ENCODE measurements around the gene SLC34A3. TPM values are rescaled to one million over a fixed set of nuclear protein-coding genes. Genes with fewer than 3 reads are reported as not detected.

SLC34A3 gene
- total RNA-seq, 4 donors from 2014 or later, result not detected

- Histone ChIP-seq H3K4me3 (no peak overlapping the region), H3K9me3 (no peaks in the 10 kb centered on the region), H3K36me3 (peaks cover 0 to 22% of the 10 kb centered on the region in 2 donors), H3K4me1 (peaks cover 0 to 52% (median 27%) of the 10 kb centered on the region in 3 donors), H3K27me3 (no peaks in the 10 kb centered on the region), H3K27ac (peak overlapping the region in 3 of 4 donors; percentile 4 to 99 (median 19))
- TF ChIP-seq POLR2A (IDR thresholded peaks at IDR 0.05), result peak in 1 of 2 donors; percentile 4
- TF ChIP-seq EP300 (IDR thresholded peaks at IDR 0.05), result no peak
- TF ChIP-seq POLR2AphosphoS5 (IDR thresholded peaks at IDR 0.05), result no peak
- TF ChIP-seq CTCF (IDR thresholded peaks at IDR 0.05), result no peak
- ATAC-seq, result no peak
- 68% methylated on average over 3 of the region's 15 CpGs; no CpG with 5 or more reads in 1 of the 2 donors for WGBS, 2 donors (ENCODE audit: low coverage in 1 of 2)
These were observed 13.2 kb downstream of the SLC34A3 start for GRCh38 chr9:137243626-137244485.

- Histone ChIP-seq H3K9me3 (no peaks in the 10 kb centered on the region), H3K27ac (peak overlapping the region in 1 of 4 donors; percentile 99), H3K4me1 (peaks cover 0 to 43% (median 18%) of the 10 kb centered on the region in 3 donors), H3K4me3 (no peak overlapping the region), H3K36me3 (peaks cover 0 to 22% of the 10 kb centered on the region in 2 donors), H3K27me3 (no peaks in the 10 kb centered on the region)
- TF ChIP-seq POLR2A (IDR thresholded peaks at IDR 0.05) (no peak), CTCF (IDR thresholded peaks at IDR 0.05) (no peak), POLR2AphosphoS5 (IDR thresholded peaks at IDR 0.05) (no peak), EP300 (IDR thresholded peaks at IDR 0.05) (no peak)
- WGBS, 2 donors (ENCODE audit: low coverage in 1 of 2), result 72 to 100% methylated on average over 4 to 6 of the region's 36 CpGs
- ATAC-seq, result no peak
These were observed 14.1 kb downstream of the SLC34A3 start for GRCh38 chr9:137244486-137245449.

GRCh38 chr9:137245450-137246421, 15.0 kb downstream of the SLC34A3 start:
- Histone ChIP-seq H3K9me3 (no peaks in the 10 kb centered on the region), H3K27me3 (peaks cover under 1% of the 10 kb centered on the region), H3K4me1 (peaks cover 0 to 35% (median 18%) of the 10 kb centered on the region in 3 donors), H3K36me3 (peaks cover 0 to 22% of the 10 kb centered on the region in 2 donors), H3K27ac (no peak overlapping the region), H3K4me3 (no peak overlapping the region)
- 76 to 88% methylated on average over 4 of the region's 25 CpGs for WGBS, 2 donors (ENCODE audit: low coverage in 1 of 2)
- TF ChIP-seq POLR2A (IDR thresholded peaks at IDR 0.05), result no peak
- TF ChIP-seq CTCF (IDR thresholded peaks at IDR 0.05), result no peak
- no peak for TF ChIP-seq EP300 (IDR thresholded peaks at IDR 0.05)
- no peak for TF ChIP-seq POLR2AphosphoS5 (IDR thresholded peaks at IDR 0.05)
- no peak for ATAC-seq

- Histone ChIP-seq H3K4me3 (no peak overlapping the region), H3K4me1 (peaks cover 0 to 28% (median 14%) of the 10 kb centered on the region in 3 donors), H3K27me3 (peaks cover 9% of the 10 kb centered on the region), H3K36me3 (peaks cover 0 to 18% of the 10 kb centered on the region in 2 donors), H3K27ac (no peak overlapping the region), H3K9me3 (no peaks in the 10 kb centered on the region)
- no peak for ATAC-seq
- 71 to 83% methylated on average over 6 to 10 of the region's 20 CpGs for WGBS, 2 donors (ENCODE audit: low coverage in 1 of 2)
- no peak for TF ChIP-seq POLR2AphosphoS5 (IDR thresholded peaks at IDR 0.05)
- TF ChIP-seq POLR2A (IDR thresholded peaks at IDR 0.05), result no peak
- no peak for TF ChIP-seq EP300 (IDR thresholded peaks at IDR 0.05)
- no peak for TF ChIP-seq CTCF (IDR thresholded peaks at IDR 0.05)
These were observed 16.6 kb downstream of the SLC34A3 start for GRCh38 chr9:137247135-137247915.
